GM12864 (cell line): ENCODE results near the gene PHACTR4.

Experiments used
- DNase-seq: peaks from one replicate; pipeline ENCODE4 v3.0.0-alpha.2; 2011; ENCODE audit warnings: low read depth
- H3K4me3 ChIP-seq: 2 replicates; pipeline ENCODE4 v1.5.1; 2011; ENCODE audit warnings: mild to moderate bottlenecking, low read depth, low read length, control low read depth
- TF ChIP-seq, protein P1 (sequence below): IDR thresholded peaks from 2 replicates; pipeline ENCODE4 v1.5.1; 2011; ENCODE audit warnings: low read depth, mild to moderate bottlenecking, moderate library complexity, low read length, control low read depth, inconsistent platforms; ENCODE audit errors: missing control alignments

PHACTR4 gene

GRCh38 chr1:28436211-28436769, 66.8 kb downstream of the PHACTR4 start:
- TF ChIP-seq, protein P1, sequence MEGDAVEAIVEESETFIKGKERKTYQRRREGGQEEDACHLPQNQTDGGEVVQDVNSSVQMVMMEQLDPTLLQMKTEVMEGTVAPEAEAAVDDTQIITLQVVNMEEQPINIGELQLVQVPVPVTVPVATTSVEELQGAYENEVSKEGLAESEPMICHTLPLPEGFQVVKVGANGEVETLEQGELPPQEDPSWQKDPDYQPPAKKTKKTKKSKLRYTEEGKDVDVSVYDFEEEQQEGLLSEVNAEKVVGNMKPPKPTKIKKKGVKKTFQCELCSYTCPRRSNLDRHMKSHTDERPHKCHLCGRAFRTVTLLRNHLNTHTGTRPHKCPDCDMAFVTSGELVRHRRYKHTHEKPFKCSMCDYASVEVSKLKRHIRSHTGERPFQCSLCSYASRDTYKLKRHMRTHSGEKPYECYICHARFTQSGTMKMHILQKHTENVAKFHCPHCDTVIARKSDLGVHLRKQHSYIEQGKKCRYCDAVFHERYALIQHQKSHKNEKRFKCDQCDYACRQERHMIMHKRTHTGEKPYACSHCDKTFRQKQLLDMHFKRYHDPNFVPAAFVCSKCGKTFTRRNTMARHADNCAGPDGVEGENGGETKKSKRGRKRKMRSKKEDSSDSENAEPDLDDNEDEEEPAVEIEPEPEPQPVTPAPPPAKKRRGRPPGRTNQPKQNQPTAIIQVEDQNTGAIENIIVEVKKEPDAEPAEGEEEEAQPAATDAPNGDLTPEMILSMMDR, result no peak

GRCh38 chr1:28437264-28437923, 67.9 kb downstream of the PHACTR4 start:
- H3K4me3 ChIP-seq, result no peak overlapping the region
- TF ChIP-seq, protein P1, result no peak
- DNase-seq, result no peak

More at GRCh38 chr1:28436211-28436769, 66.8 kb downstream of the PHACTR4 start:
- DNase-seq, result no peak
- H3K4me3 ChIP-seq, result no peak overlapping the region

DNA sequence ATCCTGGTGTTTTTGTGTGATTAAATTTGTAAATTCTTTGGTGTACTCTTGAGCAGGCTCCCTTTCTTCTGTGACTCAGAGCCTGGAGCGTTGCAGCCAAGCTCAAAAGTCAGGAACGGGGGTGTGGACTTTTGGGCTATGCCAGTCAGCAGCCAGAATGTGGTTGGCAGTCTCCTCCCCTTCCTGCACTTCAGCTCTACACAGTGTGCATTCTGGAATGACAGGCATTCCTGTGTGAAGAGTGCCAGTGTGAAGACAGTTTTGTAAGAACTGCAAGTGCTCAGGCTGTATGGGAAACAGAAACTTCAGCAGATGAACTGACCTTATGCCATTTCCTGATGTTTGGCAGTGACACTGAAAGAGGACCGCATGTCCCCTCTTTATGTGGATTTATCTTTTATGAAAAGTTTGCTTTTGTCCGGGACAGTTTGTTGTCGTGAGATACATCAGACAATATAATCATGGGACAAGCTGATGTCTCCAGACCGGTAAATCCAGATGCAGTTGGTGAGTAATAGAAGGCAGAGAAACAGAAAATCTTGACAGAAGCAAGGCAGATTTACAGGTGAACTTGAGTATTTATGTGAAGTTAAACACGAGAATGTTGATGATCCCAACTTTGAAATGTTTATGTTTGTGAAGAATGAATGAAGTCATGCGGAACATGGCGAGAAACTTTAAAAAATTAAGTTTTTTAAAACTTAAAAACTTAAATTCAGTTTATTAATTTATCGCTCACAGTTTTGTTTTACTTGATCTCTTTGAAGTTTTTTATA, 68.6 kb downstream of the PHACTR4 start:
- TF ChIP-seq, protein P1, result no peak
- H3K4me3 ChIP-seq, result no peak overlapping the region; the same call in 1 of the 2 replicates
- no peak for DNase-seq

DNA sequence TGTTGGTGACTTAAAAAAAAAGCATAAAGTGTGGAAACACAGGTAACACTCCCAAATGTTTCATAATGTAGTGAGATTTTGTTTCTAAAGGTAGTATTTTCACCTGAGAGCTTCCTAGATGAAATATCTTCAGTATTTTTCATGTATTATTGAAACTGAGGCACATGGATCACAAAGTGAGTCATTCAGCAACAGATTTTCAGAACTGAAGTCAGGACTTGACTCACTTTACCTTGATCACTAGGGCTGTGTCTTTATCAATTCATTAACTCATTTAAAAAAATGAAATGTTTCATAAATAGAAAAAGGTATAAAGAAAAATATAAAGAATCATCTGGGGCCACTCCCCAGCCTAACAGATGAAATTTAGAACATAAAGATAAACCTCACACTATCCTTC, 69.8 kb downstream of the PHACTR4 start:
- TF ChIP-seq, protein P1, result no peak
- H3K4me3 ChIP-seq, result no peak overlapping the region
- no peak for DNase-seq

DNA sequence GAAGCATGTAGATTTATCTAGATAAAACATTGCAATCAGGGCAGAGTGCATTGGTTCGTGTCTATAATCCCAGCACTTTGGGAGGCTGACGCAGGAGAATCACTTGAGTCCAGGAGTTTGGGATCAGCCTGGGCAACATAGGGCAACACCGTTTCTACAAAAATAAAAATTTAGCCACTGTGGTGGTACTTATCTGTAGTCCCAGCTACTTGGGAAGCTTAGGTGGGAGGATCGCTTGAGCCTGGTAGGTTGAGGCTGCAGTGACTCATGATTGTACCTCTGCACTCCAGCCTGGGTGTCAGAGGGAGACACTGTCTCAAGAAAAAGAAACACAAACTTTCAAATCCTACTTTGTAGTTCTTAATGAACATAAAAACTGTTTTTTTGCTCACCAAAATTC, 72.1 kb downstream of the PHACTR4 start:
- H3K4me3 ChIP-seq, result no peak overlapping the region
- no peak for DNase-seq
- TF ChIP-seq, protein P1, result no peak

DNA sequence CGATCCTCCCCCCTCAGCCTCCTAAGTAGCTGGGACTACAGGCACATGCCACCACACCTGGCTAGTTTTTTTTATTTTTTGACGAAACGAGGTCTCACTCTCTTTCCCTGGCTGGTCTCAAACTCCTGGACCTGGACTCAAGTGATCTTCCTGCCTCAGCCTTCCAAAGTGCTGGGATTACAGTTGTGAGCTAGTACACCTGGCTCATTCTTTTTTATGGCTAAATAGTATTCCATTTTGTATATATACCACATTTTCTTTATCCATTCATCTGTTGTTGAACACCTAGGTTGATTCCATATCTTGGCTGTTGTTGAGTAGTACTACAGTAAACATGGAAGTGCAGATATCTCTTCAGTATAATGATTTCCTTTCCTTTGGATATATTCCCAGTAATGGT, 74.0 kb downstream of the PHACTR4 start:
- H3K4me3 ChIP-seq, result no peak overlapping the region
- TF ChIP-seq, protein P1, result no peak
- no peak for DNase-seq
